NCI-H2196 (cell line): Measurements from ENCODE around the gene BRIX1.

Experiments used
- DNase-seq: peaks from one replicate; lab custom pipeline; 2025; ENCODE audit not compliant: unreplicated experiment; lab: John Stamatoyannopoulos, UW

BRIX1 gene

GRCh38 chr5:34915139-34915855 lies at the start of gene BRIX1, which contains the start of gene RAD1:
TSS of gene BRIX1 (plus strand) at chr5:34915711. CDS start at chr5:34915739, 28 bp downstream.
TSS of gene RAD1 (minus strand) at chr5:34915504. CDS start at chr5:34914892, 612 bp downstream.
- DNase-seq = peak; percentile 99

- no peak for DNase-seq
These were observed 48.5 kb upstream of the BRIX1 start for GRCh38 chr5:34866989-34867471.

- DNase-seq = no peak
These were observed 47.9 kb upstream of the BRIX1 start for GRCh38 chr5:34867660-34868059.

- no peak for DNase-seq
These were observed 46.7 kb upstream of the BRIX1 start for GRCh38 chr5:34868791-34869190.

GRCh38 chr5:34869256-34869655 lies 46.3 kb upstream of the BRIX1 start:
- DNase-seq = no peak

- DNase-seq = no peak
These were observed 45.1 kb upstream of the BRIX1 start for GRCh38 chr5:34870382-34870781.

- DNase-seq = no peak
These were observed 39.2 kb upstream of the BRIX1 start for GRCh38 chr5:34876275-34876674.

GRCh38 chr5:34881246-34881645 lies 34.3 kb upstream of the BRIX1 start:
- DNase-seq = no peak

- DNase-seq = no peak
These were observed 29.0 kb upstream of the BRIX1 start for GRCh38 chr5:34886392-34887119.

GRCh38 chr5:34889394-34889793 lies 26.1 kb upstream of the BRIX1 start:
- no peak for DNase-seq

GRCh38 chr5:34891981-34892380 lies 23.5 kb upstream of the BRIX1 start:
- no peak for DNase-seq

- no peak for DNase-seq
These were observed 23.1 kb upstream of the BRIX1 start for GRCh38 chr5:34892414-34892813.

- no peak for DNase-seq
These were observed 20.8 kb upstream of the BRIX1 start for GRCh38 chr5:34894716-34895115.

- no peak for DNase-seq
These were observed 19.7 kb upstream of the BRIX1 start for GRCh38 chr5:34895641-34896419.

- no peak for DNase-seq
These were observed 17.9 kb upstream of the BRIX1 start for GRCh38 chr5:34897646-34898045.

- DNase-seq = peak; percentile 89
These were observed 17.1 kb upstream of the BRIX1 start for GRCh38 chr5:34898258-34898895.

GRCh38 chr5:34899066-34899465 lies 16.4 kb upstream of the BRIX1 start:
- no peak for DNase-seq

- no peak for DNase-seq
These were observed 14.9 kb upstream of the BRIX1 start for GRCh38 chr5:34900652-34901051.

- DNase-seq = no peak
These were observed 12.3 kb upstream of the BRIX1 start for GRCh38 chr5:34903260-34903659.

GRCh38 chr5:34905564-34905963 lies 9.9 kb upstream of the BRIX1 start:
- no peak for DNase-seq

- DNase-seq = no peak
These were observed 2.4 kb upstream of the BRIX1 start for GRCh38 chr5:34913072-34913471.
